ENCODE measurements around the gene HORMAD1.
A peak's percentile ranks its signal among the peaks of the same experiment; 100 is the strongest.
"Not testable (repeated sequence)": the region's sequence is repeated elsewhere in the genome, so short reads cannot be mapped to it uniquely, and the experiment has no call there.

The HORMAD1 gene

GRCh38 chr1:150696995-150697927 lies 23.4 kb downstream of the HORMAD1 start, which contains the start of gene GOLPH3L:
TSS of gene GOLPH3L (minus strand) at chr1:150697154. CDS start at chr1:150694838, 2,316 bp downstream.
- DNase-seq (ENCODE audit: low read depth, low spot score): peak; percentile 100

- DNase-seq (ENCODE audit: low read depth, low spot score): no peak
Observed at GRCh38 chr1:150696590-150696989, 24.1 kb downstream of the HORMAD1 start.

DNA sequence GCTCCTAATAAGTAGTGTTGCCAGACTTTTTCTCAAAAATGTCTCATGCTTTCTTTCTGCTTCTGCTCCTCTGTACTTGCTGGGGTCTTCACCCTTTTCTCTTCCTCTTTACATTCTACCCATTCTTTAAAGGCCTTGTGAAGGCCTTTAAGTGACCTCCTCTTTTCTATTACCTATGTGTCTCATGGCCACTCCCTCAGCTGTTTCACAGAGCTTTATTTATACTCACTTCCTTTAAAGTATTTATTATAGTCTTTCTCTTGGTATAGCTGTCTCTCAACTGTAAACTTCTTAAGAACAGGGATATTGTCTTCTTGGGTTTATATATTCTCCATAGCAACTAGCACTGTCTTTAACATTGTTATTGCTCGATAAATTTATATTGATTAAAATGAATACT lies 24.5 kb downstream of the HORMAD1 start:
- DNase-seq (ENCODE audit: low read depth, low spot score): no peak

- DNase-seq (ENCODE audit: low read depth, low spot score): no peak
Observed at GRCh38 chr1:150695561-150695960, 25.1 kb downstream of the HORMAD1 start.

GRCh38 chr1:150692720-150693119 lies 28.0 kb downstream of the HORMAD1 start:
- DNase-seq (ENCODE audit: low read depth, low spot score): no peak

DNA sequence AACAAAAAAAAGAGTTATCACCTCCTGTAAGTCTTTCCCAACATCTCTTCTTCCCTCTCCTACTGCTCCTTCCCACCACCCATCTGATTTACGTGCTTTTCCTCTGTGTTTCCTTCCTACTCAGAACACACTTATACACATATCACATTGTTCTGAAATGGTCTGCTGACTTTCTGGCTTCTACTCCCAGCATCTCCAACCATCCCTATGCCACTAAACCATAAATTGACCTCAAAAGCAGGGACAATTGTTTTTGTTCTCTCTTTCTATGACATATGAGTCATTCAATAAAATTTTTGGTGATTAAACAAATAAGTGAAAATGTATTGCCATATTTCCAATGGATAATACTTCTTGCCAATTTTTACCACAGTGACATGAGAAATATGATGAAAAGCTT lies 31.9 kb downstream of the HORMAD1 start:
- no peak for DNase-seq (ENCODE audit: low read depth, low spot score)

- DNase-seq (ENCODE audit: low read depth, low spot score): no peak
Observed at GRCh38 chr1:150686275-150686674, 34.4 kb downstream of the HORMAD1 start.

DNA sequence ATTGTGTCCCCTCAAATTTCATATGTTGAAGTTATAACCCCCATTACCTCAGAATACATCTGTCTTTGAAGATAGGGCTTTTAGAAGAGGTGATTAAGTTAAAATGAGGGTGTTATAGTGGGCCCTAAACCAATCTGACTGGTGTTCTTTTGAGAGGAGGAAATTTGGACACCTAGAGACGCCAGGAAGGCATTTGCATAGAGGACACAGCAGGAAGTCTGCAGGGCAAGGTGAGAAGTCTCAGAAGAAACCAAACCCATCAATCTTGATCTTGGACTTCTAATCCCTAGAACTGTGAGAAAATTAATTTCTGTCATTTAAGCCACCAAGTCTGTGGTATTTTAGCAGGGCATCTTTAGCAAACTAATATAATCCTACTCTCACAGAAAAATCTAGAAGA lies 36.8 kb downstream of the HORMAD1 start:
- DNase-seq (ENCODE audit: low read depth, low spot score): no peak

- no peak for DNase-seq (ENCODE audit: low read depth, low spot score)
Observed at GRCh38 chr1:150678988-150679387, 41.7 kb downstream of the HORMAD1 start.

DNA sequence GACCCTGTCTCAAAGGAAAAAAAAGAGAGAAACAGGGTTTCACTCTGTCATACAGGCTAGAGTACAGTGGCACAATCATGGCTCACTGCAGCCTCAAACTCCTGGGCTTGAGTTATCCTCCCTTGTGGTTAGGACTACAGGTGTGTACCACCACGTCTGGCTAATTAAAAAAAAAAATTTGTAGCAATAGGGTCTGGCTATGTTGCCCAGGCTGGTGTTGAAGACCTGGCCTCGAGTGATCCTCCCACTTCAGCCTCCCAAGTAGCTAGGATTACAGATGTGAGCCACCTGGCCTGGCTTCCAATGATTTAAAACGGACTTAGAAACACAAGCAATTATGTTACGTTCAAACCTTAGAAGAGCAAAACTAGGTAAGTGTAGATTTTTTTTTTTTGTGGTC lies 45.8 kb downstream of the HORMAD1 start:
- DNase-seq (ENCODE audit: low read depth, low spot score): no peak

- no peak for DNase-seq (ENCODE audit: low read depth, low spot score)
Observed at GRCh38 chr1:150663321-150663720, 57.4 kb downstream of the HORMAD1 start.

DNA sequence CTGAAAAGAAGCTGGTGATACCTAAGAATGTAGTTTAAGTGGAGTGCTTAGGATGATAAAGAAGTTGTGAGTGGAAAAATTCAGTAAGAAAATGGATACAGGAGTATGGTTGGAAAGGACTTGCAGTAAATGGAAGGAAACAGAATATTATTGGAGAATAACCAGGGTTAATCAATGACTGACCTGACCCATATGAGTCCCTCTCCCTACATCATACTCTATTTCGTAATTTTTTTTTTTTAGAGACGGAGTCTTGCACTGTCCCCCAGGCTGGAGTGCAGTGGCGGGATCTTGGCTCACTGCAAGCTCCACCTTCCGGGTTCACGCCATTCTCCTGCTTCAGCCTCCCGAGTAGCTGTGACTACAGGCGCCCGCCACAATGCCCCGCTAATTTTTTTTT lies 57.9 kb downstream of the HORMAD1 start:
- no peak for DNase-seq (ENCODE audit: low read depth, low spot score)

DNA sequence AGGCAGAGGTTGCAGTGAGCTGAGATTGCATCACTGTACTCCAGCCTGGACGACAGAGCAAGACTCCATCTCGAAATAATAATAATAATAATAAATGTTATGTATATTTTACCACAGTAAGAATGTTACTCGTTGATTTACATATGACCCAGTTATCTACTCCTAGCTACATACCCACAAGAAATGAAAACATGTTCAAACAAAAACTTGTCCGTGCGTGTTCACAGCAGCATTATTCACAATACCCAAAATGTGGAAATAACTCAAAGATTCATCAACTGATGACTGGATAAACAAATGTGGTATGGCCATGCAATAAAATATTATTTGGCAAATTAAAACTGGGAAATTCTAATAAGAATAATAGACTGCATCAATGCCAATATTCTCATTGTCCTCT lies 59.5 kb downstream of the HORMAD1 start:
- no peak for DNase-seq (ENCODE audit: low read depth, low spot score)

- no peak for DNase-seq (ENCODE audit: low read depth, low spot score)
Observed at GRCh38 chr1:150660584-150660983, 60.1 kb downstream of the HORMAD1 start.

DNA sequence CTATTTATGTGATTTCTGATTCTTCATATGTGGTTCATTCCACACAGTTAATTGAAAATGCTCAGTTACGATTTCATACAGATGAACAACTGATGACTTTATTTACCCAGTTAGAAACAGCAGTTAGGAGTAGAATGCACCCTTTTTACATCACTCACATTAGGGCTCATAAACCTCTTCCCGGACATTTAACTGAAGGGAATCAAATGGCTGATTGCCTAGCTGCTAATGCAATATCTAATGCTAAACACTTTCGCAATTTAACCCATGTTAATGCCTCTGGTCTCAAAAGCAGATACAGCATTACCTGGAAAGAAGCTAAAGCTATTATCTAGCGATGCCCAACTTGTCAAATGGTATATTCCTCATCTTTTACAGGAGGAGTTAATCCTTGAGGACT lies 63.6 kb downstream of the HORMAD1 start:
- DNase-seq (ENCODE audit: low read depth, low spot score): not testable (repeated sequence)

- not testable (repeated sequence) for DNase-seq (ENCODE audit: low read depth, low spot score)
Observed at GRCh38 chr1:150654635-150655034, 66.1 kb downstream of the HORMAD1 start.

- no peak for DNase-seq (ENCODE audit: low read depth, low spot score)
Observed at GRCh38 chr1:150650193-150650592, 70.5 kb downstream of the HORMAD1 start.

DNA sequence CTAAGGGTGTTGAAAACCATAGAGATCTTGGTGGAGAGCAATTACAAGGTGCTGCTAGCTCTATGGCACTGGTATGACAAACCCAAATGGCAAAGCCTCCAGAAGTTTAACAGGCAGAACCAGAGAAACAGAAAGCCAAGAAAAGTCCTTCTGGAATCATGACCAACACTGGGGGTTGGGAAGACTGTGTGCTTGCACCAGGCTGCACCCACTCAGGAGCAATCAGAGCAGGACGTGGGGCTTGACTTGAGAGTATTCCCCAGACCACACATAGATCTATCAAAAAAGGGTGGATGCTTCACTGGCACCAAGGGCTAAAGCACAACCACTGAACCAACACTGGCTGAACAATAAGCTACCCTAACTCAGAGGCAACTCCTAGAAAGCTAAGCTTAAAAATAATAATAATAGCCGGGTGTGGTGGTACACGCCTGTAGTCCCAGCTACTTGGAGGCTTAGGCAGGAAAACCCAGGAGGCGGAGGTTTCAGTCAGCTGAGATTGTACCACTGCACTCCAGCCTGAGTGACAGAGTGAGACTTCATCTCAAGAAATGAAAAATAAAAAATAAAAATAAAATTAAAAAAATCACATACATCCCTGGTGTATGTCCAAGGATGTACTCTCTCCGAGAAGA lies 71.1 kb downstream of the HORMAD1 start:
- DNase-seq (ENCODE audit: low read depth, low spot score): no peak

All from iPS DF 19.7 (cell line).